ENCODE measurements around the gene FAM187B. TPM values are rescaled to one million over a fixed set of nuclear protein-coding genes. Genes with fewer than 3 reads are reported as not detected.

FAM187B gene
- total and polyA plus RNA-seq, 2 experiments from 2014 or later: 0.23 TPM; not detected in 1

- TF ChIP-seq EZH2 (IDR thresholded peaks at IDR 0.05; ENCODE audit: low read depth, unreplicated experiment) (no peak), STAT1 (IDR thresholded peaks at IDR 0.05; ENCODE audit: unreplicated experiment) (no peak), ZNF114 (CRISPR knock-in tag; IDR thresholded peaks at IDR 0.05) (no peak), REST (IDR thresholded peaks at IDR 0.05; ENCODE audit: unreplicated experiment) (no peak)
These were observed 47.2 kb downstream of the FAM187B start (continued) for GRCh38 chr19:35181387-35181786.

GRCh38 chr19:35179830-35180229 lies 48.7 kb downstream of the FAM187B start:
- H3K27me3 ChIP-seq (ENCODE audit: insufficient read depth): no peaks in the 10 kb centered on the region
- H3K27ac Mint-ChIP-seq: no peak overlapping the region
- H3K36me3 ChIP-seq (ENCODE audit: insufficient read depth): no peaks in the 10 kb centered on the region
- DNase-seq (ENCODE audit: low spot score) (no peak), ATAC-seq (no peak)
- no peaks in the 10 kb centered on the region for H3K79me2 ChIP-seq (replicated peaks; ENCODE audit: insufficient read depth)
- H3K4me2 ChIP-seq: no peak overlapping the region
- H3K27ac ChIP-seq (ENCODE audit: low read depth): no peak overlapping the region
- 0 out of 2 replicates have a peak, but pooled peaks cover 5% of the 10 kb centered on the region for H3K4me1 ChIP-seq (ENCODE audit: insufficient read depth)
- H3F3A ChIP-seq (replicated peaks; ENCODE audit: low read depth): no peaks in the 10 kb centered on the region
- H3K27me3 Mint-ChIP-seq (ENCODE audit: insufficient read depth, low read depth, poor library complexity): peaks cover 5% of the 10 kb centered on the region
- H3K36me3 Mint-ChIP-seq (ENCODE audit: low read depth): no peaks in the 10 kb centered on the region; the same call in 2 of the 3 replicates
- H4K20me1 ChIP-seq (replicated peaks; ENCODE audit: insufficient read depth): no peaks in the 10 kb centered on the region
- peaks cover 8% of the 10 kb centered on the region for H3K9me3 Mint-ChIP-seq
- H3K4me3 Mint-ChIP-seq: no peak overlapping the region
- H3K9me2 ChIP-seq (ENCODE audit: insufficient read depth): peaks cover under 1% of the 10 kb centered on the region; the same call in 1 of the 2 replicates
- TF ChIP-seq POLR2AphosphoS5 (IDR thresholded peaks at IDR 0.05; ENCODE audit: low read depth): no peak
- H2AFZ ChIP-seq: no peak overlapping the region
- peaks cover 5% of the 10 kb centered on the region; the same call in 1 of the 3 replicates for H3K4me1 Mint-ChIP-seq
- no peak overlapping the region for H3K4me3 ChIP-seq

GRCh38 chr19:35178701-35179100 lies 49.8 kb downstream of the FAM187B start:
- no peaks in the 10 kb centered on the region for H3K27me3 ChIP-seq (ENCODE audit: insufficient read depth)
- H3K4me3 Mint-ChIP-seq: no peak overlapping the region
- DNase-seq (ENCODE audit: low spot score) (no peak), ATAC-seq (no peak)
- peaks cover 8% of the 10 kb centered on the region for H3K9me3 Mint-ChIP-seq
- no peak for TF ChIP-seq ETS1 (IDR thresholded peaks at IDR 0.05)
- peaks cover 5% of the 10 kb centered on the region; the same call in 1 of the 3 replicates for H3K4me1 Mint-ChIP-seq
- H4K20me1 ChIP-seq (replicated peaks; ENCODE audit: insufficient read depth): no peaks in the 10 kb centered on the region
- H3K36me3 ChIP-seq (ENCODE audit: insufficient read depth): no peaks in the 10 kb centered on the region
- H3K27ac Mint-ChIP-seq: no peak overlapping the region
- H2AFZ ChIP-seq: no peak overlapping the region
- H3K79me2 ChIP-seq (replicated peaks; ENCODE audit: insufficient read depth): no peaks in the 10 kb centered on the region
- 0 out of 2 replicates have a peak, but pooled peaks cover 5% of the 10 kb centered on the region for H3K4me1 ChIP-seq (ENCODE audit: insufficient read depth)
- no peak overlapping the region for H3K27ac ChIP-seq (ENCODE audit: low read depth)
- peaks cover 5% of the 10 kb centered on the region for H3K27me3 Mint-ChIP-seq (ENCODE audit: insufficient read depth, low read depth, poor library complexity)
- no peak overlapping the region for H3K4me3 ChIP-seq
- no peak overlapping the region for H3K4me2 ChIP-seq
- H3K36me3 Mint-ChIP-seq (ENCODE audit: low read depth): no peaks in the 10 kb centered on the region; the same call in 2 of the 3 replicates
- H3K9me2 ChIP-seq (ENCODE audit: insufficient read depth): no peaks in the 10 kb centered on the region; the same call in 1 of the 2 replicates
- H3F3A ChIP-seq (replicated peaks; ENCODE audit: low read depth): no peaks in the 10 kb centered on the region
